Kidney (tissue), 22 donors: ENCODE data around the gene OR5D13. TPM values are rescaled to one million over a fixed set of nuclear protein-coding genes. Genes with fewer than 3 reads are reported as not detected.

ENCODE experiments used
- DNase-seq, 5 donors: peaks; one replicate each; pipeline ENCODE4 v3.0.0-alpha.2; 2013 to 2020
- FAIRE-seq: peaks from 2 replicates; lab custom pipeline; 2012; peaks lifted over from hg19 to GRCh38; lab: Jason Lieb, UNC
- H3K27ac ChIP-seq, 2 donors: one replicate each; pipeline ENCODE4 v1.7.0; 2013; ENCODE audit warnings: low read depth in 2 of 2, low read length in 2 of 2, inconsistent platforms in 1 of 2
- H3K27me3 ChIP-seq: one replicate; pipeline ENCODE4 v1.7.1; 2013; ENCODE audit warnings: low read length, inconsistent platforms; ENCODE audit not compliant: control insufficient read depth, insufficient read depth
- H3K36me3 ChIP-seq, 3 donors: one replicate each; pipeline versions ENCODE4 v1.7.0 to v1.7.1; 2013; ENCODE audit warnings: low read length in 3 of 3, control low read depth in 1 of 3, inconsistent platforms in 1 of 3; ENCODE audit not compliant: insufficient read depth in 3 of 3, control insufficient read depth in 2 of 3
- H3K4me1 ChIP-seq, 3 donors: one replicate each; pipeline versions ENCODE4 v1.7.0 to v1.7.1; 2013; ENCODE audit warnings: low read length in 3 of 3, inconsistent platforms in 1 of 3, low read depth in 1 of 3; ENCODE audit not compliant: control insufficient read depth in 2 of 3, insufficient read depth in 2 of 3
- H3K4me3 ChIP-seq, 3 donors: one replicate each; pipeline versions ENCODE4 v1.7.0 to v1.8.1; 2013; ENCODE audit warnings: low read length in 3 of 3, control low read depth in 1 of 3, inconsistent platforms in 1 of 3
- H3K9ac ChIP-seq, 3 donors: one replicate each; pipeline versions ENCODE4 v1.7.0 to v1.7.1; 2013; ENCODE audit warnings: low read length in 3 of 3, control low read depth in 1 of 3, inconsistent platforms in 1 of 3
- H3K9me3 ChIP-seq, 3 donors: one replicate each; pipeline versions ENCODE4 v1.7.0 to v1.7.1; 2013; ENCODE audit warnings: low read length in 3 of 3, control low read depth in 1 of 3, inconsistent platforms in 1 of 3; ENCODE audit not compliant: control insufficient read depth in 2 of 3, insufficient read depth in 1 of 3
- CTCF ChIP-seq: IDR thresholded peaks from 3 replicates; pipeline ENCODE4 v1.5.1; 2012; ENCODE audit warnings: mild to moderate bottlenecking, moderate library complexity, borderline replicate concordance; ENCODE audit not compliant: insufficient read depth; ENCODE audit errors: extremely low read depth
- intact Hi-C: fragments of 100-400 bp; cut with DNase I; formaldehyde crosslinking; loops from one replicate; pipeline ENCODE4 v1.11.1; 2022
- long read RNA-seq, 10 donors: library from polyadenylated mRNA in 1 of 10; unstranded in 1 of 10; transcript quantifications; one replicate each; pipeline ENCODE4 v2.0.0 and lab custom pipeline, GENCODE V29; 2021 to 2026
- polyA plus RNA-seq: library from polyadenylated mRNA; stranded (reverse); fragments of 350-450 nt; fragmentation: Illumina TruSeq; extraction: RNeasy Lipid Tissue Mini Kit (QIAGEN cat#74804); gene quantifications from one replicate; pipeline ENCODE4 v1.2.3, GENCODE V29; 2014; ENCODE audit warnings: low read depth, low replicate concordance; ENCODE audit not compliant: insufficient read depth
- total RNA-seq: library from RNA; stranded (reverse); fragmentation: NEBNext Ultra II Directional; extraction: Animal tissue kit (Norgen Biotek cat#: 25700); gene quantifications from one replicate; pipeline ENCODE4 v1.2.1, GENCODE V29; 2021
- donor health status: control.
- donor health status: control.
- donor health status: control.
- donor health status: control.
- donor health status: control.
- donor health status: DM: yes; HTN: yes; CAD: no.
- donor health status: Normal renal cell carcinoma (clear cell type).

OR5D13 gene
- total RNA-seq, result not detected
- polyA plus RNA-seq, result not detected
- long read RNA-seq, donor 1, result 0 reads
- long read RNA-seq, donor 2, result 0 reads
- long read RNA-seq, donor 3, result 0 reads
- long read RNA-seq, donor 4, result 0 reads
- long read RNA-seq, donor 5, result 0 reads
- long read RNA-seq, donor 6, result 0 reads
- long read RNA-seq, donor 7, result 0 reads
- long read RNA-seq, donor 8, result 0 reads
- long read RNA-seq, donor 9, result 0 reads
- long read RNA-seq, donor 10, result 0 reads

DNA sequence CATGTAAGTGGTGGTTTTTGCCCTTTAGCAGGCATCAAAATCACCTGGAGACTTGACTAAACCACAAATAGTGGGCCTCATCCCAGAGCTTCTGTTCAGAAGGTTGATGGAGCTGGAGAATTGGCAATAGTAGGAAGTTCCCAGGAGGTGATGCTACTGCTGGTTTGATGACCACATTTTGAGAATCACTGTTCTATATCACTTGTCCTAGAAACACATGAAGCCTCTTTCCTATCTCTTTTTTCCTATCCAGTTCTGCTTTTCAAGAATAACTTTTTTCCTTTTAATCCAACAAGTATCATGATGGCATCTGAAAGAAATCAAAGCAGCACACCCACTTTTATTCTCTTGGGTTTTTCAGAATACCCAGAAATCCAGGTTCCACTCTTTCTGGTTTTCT, at the start of gene OR5D13:
OR5D13 (plus strand) TSS at position 301 of the 400 bp plus-strand sequence; CDS start at position 301, 0 bp downstream.
- Histone ChIP-seq H3K4me1 (no peaks in the 10 kb centered on the region), H3K36me3 (no peaks in the 10 kb centered on the region), H3K4me3 (no peak within 1 kb of the TSS), H3K27me3 (no peaks in the 10 kb centered on the region), H3K9ac (no peak within 1 kb of the TSS), H3K9me3 (peaks cover 0 to 2% (median 0%) of the 10 kb centered on the region in 3 donors), H3K27ac (no peak within 1 kb of the TSS)
- DNase-seq (no peak), FAIRE-seq (no peak)
- intact Hi-C loops, result no loop called here
- TF ChIP-seq CTCF, result no peak

GRCh38 chr11:55726715-55727324, 46.4 kb upstream of the OR5D13 start:
- DNase-seq (no peak), FAIRE-seq (no peak)
- H3K27ac ChIP-seq, result no peak overlapping the region
- no peaks in the 10 kb centered on the region for H3K36me3 ChIP-seq
- no peaks in the 10 kb centered on the region for H3K27me3 ChIP-seq
- no peaks in the 10 kb centered on the region for H3K9me3 ChIP-seq
- no peaks in the 10 kb centered on the region for H3K4me1 ChIP-seq
- intact Hi-C loops, result no loop called here
- no peak for TF ChIP-seq CTCF
- H3K9ac ChIP-seq, result no peak overlapping the region
- H3K4me3 ChIP-seq, result no peak overlapping the region

- DNase-seq, result no peak
- intact Hi-C loops, result no loop called here
- no peak overlapping the region for H3K9ac ChIP-seq
- H3K9me3 ChIP-seq, result peaks cover 0 to 7% (median 0%) of the 10 kb centered on the region in 3 donors
- TF ChIP-seq CTCF, result no peak
- H3K36me3 ChIP-seq, result no peaks in the 10 kb centered on the region
- no peak overlapping the region for H3K4me3 ChIP-seq
- H3K27ac ChIP-seq, result no peak overlapping the region
- no peak for FAIRE-seq
- no peaks in the 10 kb centered on the region for H3K27me3 ChIP-seq
- no peaks in the 10 kb centered on the region for H3K4me1 ChIP-seq
These were observed 40.3 kb upstream of the OR5D13 start for GRCh38 chr11:55732936-55733335.
